ENCODE measurements around the gene ZNF304.

- TF ChIP-seq CTCF (conservative IDR thresholded peaks at IDR 0.05; ENCODE audit: low read depth in 2 of 2) (no peak), ZNF331 (CRISPR knock-in tag; IDR thresholded peaks at IDR 0.05; ENCODE audit: low read depth) (no peak), STAT1 (IDR thresholded peaks at IDR 0.05; ENCODE audit: unreplicated experiment) (no peak), REST (IDR thresholded peaks at IDR 0.05; ENCODE audit: unreplicated experiment) (no peak), EZH2 (IDR thresholded peaks at IDR 0.05; ENCODE audit: low read depth, unreplicated experiment) (no peak)
These were observed 47.8 kb downstream of the ZNF304 start for GRCh38 chr19:57398868-57399267.

Data from GM23338 (cell line).